Endothelial cell of umbilical vein (primary cell): ENCODE data around the gene MSH3. TPM values are rescaled to one million over a fixed set of nuclear protein-coding genes. Genes with fewer than 3 reads are reported as not detected.

Experiments used
- BruUV-seq: library from RNA; stranded (reverse); fragments of 400-500 nt; replicated peaks from 2 replicates; lab custom pipeline; 2021; lab: Mats Ljungman, UMichigan
- CTCF ChIA-PET: fragments of 300-600, 350-600 bp; sonication (Branson Sonifier 250); formaldehyde crosslinking; loops from one replicate; lab custom pipeline; 2021; ENCODE audit warnings: antibody characterized with exemption, inconsistent platforms; lab: Charles Lee
- POLR2A ChIA-PET: fragments of 300-600, 350-600 bp; sonication (Branson Sonifier 250); formaldehyde crosslinking; loops from one replicate; lab custom pipeline; 2021; ENCODE audit warnings: antibody characterized with exemption, inconsistent platforms; lab: Charles Lee
- DNase-seq: peaks from one replicate; pipeline ENCODE4 v3.0.0-alpha.2; 2011; ENCODE audit warnings: low read depth, low spot score
- FAIRE-seq: peaks from 2 replicates; lab custom pipeline; 2011; peaks lifted over from hg19 to GRCh38; lab: Jason Lieb, UNC
- H2AFZ ChIP-seq: 2 replicates; pipeline ENCODE4 v1.6.0; 2012; ENCODE audit warnings: low read depth, low read length, control low read depth, inconsistent platforms
- H3K27ac ChIP-seq: 2 replicates; pipeline ENCODE4 v1.5.1; 2011; ENCODE audit warnings: low read depth, mild to moderate bottlenecking, control low read depth, low read length, moderate library complexity; ENCODE audit not compliant: insufficient read depth
- H3K27me3 ChIP-seq, 2 experiments: 2 replicates each; pipeline versions ENCODE4 v1.6.0 to v1.6.1; 2011; ENCODE audit warnings: low read length in 2 of 2, mixed read lengths in 1 of 2; ENCODE audit not compliant: control insufficient read depth in 2 of 2, insufficient read depth in 2 of 2
- H3K36me3 ChIP-seq, 2 experiments: 2 replicates in 1 of 2; 3 replicates in 1 of 2; pipeline ENCODE4 v1.5.1; 2011; ENCODE audit warnings: low read length in 2 of 2, mild to moderate bottlenecking in 1 of 2, moderate library complexity in 1 of 2; ENCODE audit not compliant: control insufficient read depth in 2 of 2, insufficient read depth in 2 of 2; ENCODE audit errors: extremely low read depth in 1 of 2
- H3K4me1 ChIP-seq: 3 replicates; pipeline ENCODE4 v1.5.1; 2011; ENCODE audit warnings: mild to moderate bottlenecking, low read length; ENCODE audit not compliant: control insufficient read depth, insufficient read depth; ENCODE audit errors: extremely low read depth
- H3K4me2 ChIP-seq: 2 replicates; pipeline ENCODE4 v1.6.1; 2011; ENCODE audit warnings: low read length, control low read depth, mixed read lengths; ENCODE audit not compliant: insufficient read depth
- H3K4me3 ChIP-seq, 3 experiments: fragments of 200-600 bp in 1 of 3; sonication (generic), shearing (Covaris generic) in 1 of 3; replicated peaks in 1 of 3; 2 replicates each; pipeline ENCODE4 v1.5.1; 2011 to 2016; ENCODE audit warnings: control low read depth in 3 of 3, low read length in 3 of 3, mild to moderate bottlenecking in 2 of 3, inconsistent platforms in 1 of 3, low read depth in 1 of 3, moderate library complexity in 1 of 3; ENCODE audit not compliant: insufficient read depth in 1 of 3
- H3K79me2 ChIP-seq: 2 replicates; pipeline ENCODE4 v1.6.0; 2012; ENCODE audit warnings: low read length, inconsistent platforms; ENCODE audit not compliant: control insufficient read depth, insufficient read depth
- H3K9ac ChIP-seq: replicated peaks from 2 replicates; pipeline ENCODE3; 2011; ENCODE audit warnings: low read length, control low read depth; ENCODE audit not compliant: insufficient read depth; ENCODE audit errors: extremely low read depth
- H3K9me1 ChIP-seq: replicated peaks from 3 replicates; pipeline ENCODE4 v1.6.0; 2011; ENCODE audit warnings: mild to moderate bottlenecking, low read length; ENCODE audit not compliant: control insufficient read depth, insufficient read depth; ENCODE audit errors: extremely low read depth
- H3K9me3 ChIP-seq: replicated peaks from 2 replicates; pipeline ENCODE4 v1.5.1; 2012; ENCODE audit warnings: low read length, inconsistent platforms; ENCODE audit not compliant: control insufficient read depth, insufficient read depth
- H4K20me1 ChIP-seq: replicated peaks from 2 replicates; pipeline ENCODE3; 2011; ENCODE audit warnings: mild to moderate bottlenecking, low read length; ENCODE audit not compliant: control insufficient read depth, insufficient read depth; ENCODE audit errors: extremely low read depth
- JUN ChIP-seq: IDR thresholded peaks from 2 replicates; pipeline ENCODE4 v1.6.1; 2011; ENCODE audit warnings: borderline replicate concordance, low read depth; ENCODE audit not compliant: insufficient read length, insufficient read depth
- MYC ChIP-seq: IDR thresholded peaks from one replicate; pipeline ENCODE4 v1.6.1; 2011; ENCODE audit warnings: mild to moderate bottlenecking, low read depth, low read length
- POLR2AphosphoS5 ChIP-seq: IDR thresholded peaks from 2 replicates; pipeline ENCODE4 v1.6.1; 2012; ENCODE audit warnings: low read depth, mild to moderate bottlenecking, control low read depth, low read length, moderate library complexity; ENCODE audit not compliant: insufficient read depth
- dilution Hi-C: fragments of 300-500 bp; cut with MboI; formaldehyde crosslinking; loops from one replicate; pipeline ENCODE4 v1.15.0; 2019; ENCODE audit warnings: low sequenced_read_pairs; ENCODE audit not compliant: extremely low pct_ligation_motif_present
- intact Hi-C: fragments of 100-400 bp; cut with micrococcal nuclease; formaldehyde crosslinking; loops from one replicate; pipeline ENCODE4 v1.10.0; 2022
- polyA plus RNA-seq, 4 experiments: library from polyadenylated mRNA; depleted of rRNA in 3 of 4; stranded (reverse) in 3 of 4; unstranded in 1 of 4; fragments of >200 nt; gene quantifications; 2 replicates each; pipeline versions ENCODE4 v1.2.1 to v1.2.3, GENCODE V29; 2011 to 2012; ENCODE audit warnings: missing spikeins in 1 of 4
- total RNA-seq: library from RNA; stranded (reverse); gene quantifications from 2 replicates; pipeline ENCODE4 v1.2.3, GENCODE V29; 2021
- TF ChIP-seq, protein P1 (sequence below): IDR thresholded peaks from 2 replicates; pipeline ENCODE4 v1.6.1; 2011; ENCODE audit not compliant: insufficient read depth, insufficient read length
- TF ChIP-seq, protein P2 (sequence below), 2 donors: IDR thresholded peaks; 1 replicate in 1 of 2; 2 replicates in 1 of 2; pipeline ENCODE4 v1.5.1; 2011; ENCODE audit warnings: low read length in 2 of 2, mild to moderate bottlenecking in 2 of 2, moderate library complexity in 2 of 2, control low read depth in 1 of 2, inconsistent platforms in 1 of 2, low read depth in 1 of 2; ENCODE audit not compliant: insufficient read depth in 1 of 2; ENCODE audit errors: extremely low read depth in 1 of 2

Gene MSH3
- total and polyA plus RNA-seq, 2 donors (not counting 3 experiments of a cell fraction or from before 2014, with no cell fraction given), result 2.0 to 13.0 TPM

DNA sequence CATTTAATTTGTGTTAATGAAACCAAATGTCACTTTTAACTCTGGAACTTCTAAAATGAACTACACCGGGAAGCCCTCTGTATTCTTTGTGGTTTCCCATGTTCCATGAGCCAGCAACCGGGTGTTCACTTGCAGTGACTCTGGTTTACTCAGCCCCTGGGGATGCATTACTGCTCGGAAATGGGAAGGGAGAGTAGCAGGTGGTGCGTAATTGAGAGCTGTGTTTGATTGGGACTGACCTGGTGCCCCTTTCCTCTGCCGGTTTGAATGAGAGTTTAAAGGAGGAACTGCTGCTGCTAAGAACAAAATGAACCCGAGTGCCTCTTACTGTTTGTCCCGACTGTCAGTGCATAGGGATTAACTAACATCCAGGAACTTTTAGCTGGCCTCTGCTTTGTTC, 100.4 kb downstream of the MSH3 start:
- dilution Hi-C loops (no loop called here), intact Hi-C loops (no loop called here)
- no peak for DNase-seq
- Histone ChIP-seq H3K4me3 (no peak overlapping the region), H3K9me1 (no peaks in the 10 kb centered on the region), H3K27me3 (no peaks in the 10 kb centered on the region), H3K79me2 (no peaks in the 10 kb centered on the region), H3K4me1 (no peaks in the 10 kb centered on the region), H2AFZ (no peak overlapping the region), H3K9me3 (no peaks in the 10 kb centered on the region), H3K9ac (no peak overlapping the region), H3K36me3 (no peaks in the 10 kb centered on the region), H4K20me1 (no peaks in the 10 kb centered on the region), H3K4me2 (no peak overlapping the region), H3K27ac (no peak overlapping the region)
- no peak for TF ChIP-seq POLR2AphosphoS5
- CTCF ChIA-PET, result no interaction called here
- POLR2A ChIA-PET, result no interaction called here
- FAIRE-seq, result no peak
- no TSS peak for BruUV-seq

DNA sequence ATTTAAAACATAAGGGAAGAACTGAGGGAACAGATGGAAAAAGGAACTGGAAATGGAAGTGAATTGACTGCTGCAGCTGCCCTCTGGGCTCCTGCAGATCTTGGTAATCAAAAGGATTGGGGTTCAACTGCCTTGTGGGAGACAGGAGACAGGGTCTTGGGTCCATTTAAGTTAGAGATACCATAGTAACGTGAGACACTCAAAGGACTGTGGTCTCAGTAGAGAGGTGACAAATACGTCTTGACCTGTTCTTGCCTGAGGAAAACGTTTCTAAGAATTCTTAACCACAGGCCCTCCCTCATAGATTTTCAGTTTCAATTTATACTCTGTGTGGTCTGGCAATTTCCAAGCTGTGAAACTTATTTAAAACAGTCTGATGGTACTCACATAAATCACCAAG, 101.2 kb downstream of the MSH3 start:
- DNase-seq, result no peak

More for the DNA sequence above, 101.2 kb downstream of the MSH3 start:
- no TSS peak for BruUV-seq
- Histone ChIP-seq H2AFZ (no peak overlapping the region), H4K20me1 (no peaks in the 10 kb centered on the region), H3K9ac (no peak overlapping the region), H3K27me3 (no peaks in the 10 kb centered on the region), H3K27ac (no peak overlapping the region), H3K9me1 (no peaks in the 10 kb centered on the region), H3K36me3 (no peaks in the 10 kb centered on the region), H3K4me3 (no peak overlapping the region), H3K9me3 (no peaks in the 10 kb centered on the region), H3K79me2 (no peaks in the 10 kb centered on the region), H3K4me2 (no peak overlapping the region), H3K4me1 (no peaks in the 10 kb centered on the region)
- ChIA-PET POLR2A (no interaction called here), CTCF (no interaction called here)
- dilution Hi-C loops, result no loop called here
- intact Hi-C loops, result no loop called here
- TF ChIP-seq JUN (no peak), POLR2AphosphoS5 (no peak), MYC (no peak)
- TF ChIP-seq, protein P1, sequence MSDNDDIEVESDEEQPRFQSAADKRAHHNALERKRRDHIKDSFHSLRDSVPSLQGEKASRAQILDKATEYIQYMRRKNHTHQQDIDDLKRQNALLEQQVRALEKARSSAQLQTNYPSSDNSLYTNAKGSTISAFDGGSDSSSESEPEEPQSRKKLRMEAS, result no peak
- TF ChIP-seq, protein P2, sequence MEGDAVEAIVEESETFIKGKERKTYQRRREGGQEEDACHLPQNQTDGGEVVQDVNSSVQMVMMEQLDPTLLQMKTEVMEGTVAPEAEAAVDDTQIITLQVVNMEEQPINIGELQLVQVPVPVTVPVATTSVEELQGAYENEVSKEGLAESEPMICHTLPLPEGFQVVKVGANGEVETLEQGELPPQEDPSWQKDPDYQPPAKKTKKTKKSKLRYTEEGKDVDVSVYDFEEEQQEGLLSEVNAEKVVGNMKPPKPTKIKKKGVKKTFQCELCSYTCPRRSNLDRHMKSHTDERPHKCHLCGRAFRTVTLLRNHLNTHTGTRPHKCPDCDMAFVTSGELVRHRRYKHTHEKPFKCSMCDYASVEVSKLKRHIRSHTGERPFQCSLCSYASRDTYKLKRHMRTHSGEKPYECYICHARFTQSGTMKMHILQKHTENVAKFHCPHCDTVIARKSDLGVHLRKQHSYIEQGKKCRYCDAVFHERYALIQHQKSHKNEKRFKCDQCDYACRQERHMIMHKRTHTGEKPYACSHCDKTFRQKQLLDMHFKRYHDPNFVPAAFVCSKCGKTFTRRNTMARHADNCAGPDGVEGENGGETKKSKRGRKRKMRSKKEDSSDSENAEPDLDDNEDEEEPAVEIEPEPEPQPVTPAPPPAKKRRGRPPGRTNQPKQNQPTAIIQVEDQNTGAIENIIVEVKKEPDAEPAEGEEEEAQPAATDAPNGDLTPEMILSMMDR (IDR thresholded peaks at IDR 0.05; ENCODE audit: extremely low read depth in 1 of 2, insufficient read depth in 1 of 2, low read depth in 1 of 2, low read length in 2 of 2), result no peak
- no peak for FAIRE-seq
